ENCODE measurements around the gene RPS6KA2.

DNA sequence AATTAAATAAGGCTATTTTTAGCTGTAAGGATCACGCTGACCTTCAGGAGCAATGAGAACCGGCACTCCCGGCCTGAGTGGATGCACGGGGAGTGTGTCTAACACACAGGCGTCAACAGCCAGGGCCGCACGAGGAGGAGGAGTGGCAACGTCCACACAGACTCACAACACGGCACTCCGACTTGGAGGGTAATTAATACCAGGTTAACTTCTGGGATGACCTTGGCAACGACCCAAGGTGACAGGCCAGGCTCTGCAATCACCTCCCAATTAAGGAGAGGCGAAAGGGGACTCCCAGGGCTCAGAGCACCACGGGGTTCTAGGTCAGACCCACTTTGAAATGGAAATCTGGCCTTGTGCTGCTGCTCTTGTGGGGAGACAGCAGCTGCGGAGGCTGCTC lies 124.6 kb downstream of the RPS6KA2 start:
- TF ChIP-seq, protein P1, sequence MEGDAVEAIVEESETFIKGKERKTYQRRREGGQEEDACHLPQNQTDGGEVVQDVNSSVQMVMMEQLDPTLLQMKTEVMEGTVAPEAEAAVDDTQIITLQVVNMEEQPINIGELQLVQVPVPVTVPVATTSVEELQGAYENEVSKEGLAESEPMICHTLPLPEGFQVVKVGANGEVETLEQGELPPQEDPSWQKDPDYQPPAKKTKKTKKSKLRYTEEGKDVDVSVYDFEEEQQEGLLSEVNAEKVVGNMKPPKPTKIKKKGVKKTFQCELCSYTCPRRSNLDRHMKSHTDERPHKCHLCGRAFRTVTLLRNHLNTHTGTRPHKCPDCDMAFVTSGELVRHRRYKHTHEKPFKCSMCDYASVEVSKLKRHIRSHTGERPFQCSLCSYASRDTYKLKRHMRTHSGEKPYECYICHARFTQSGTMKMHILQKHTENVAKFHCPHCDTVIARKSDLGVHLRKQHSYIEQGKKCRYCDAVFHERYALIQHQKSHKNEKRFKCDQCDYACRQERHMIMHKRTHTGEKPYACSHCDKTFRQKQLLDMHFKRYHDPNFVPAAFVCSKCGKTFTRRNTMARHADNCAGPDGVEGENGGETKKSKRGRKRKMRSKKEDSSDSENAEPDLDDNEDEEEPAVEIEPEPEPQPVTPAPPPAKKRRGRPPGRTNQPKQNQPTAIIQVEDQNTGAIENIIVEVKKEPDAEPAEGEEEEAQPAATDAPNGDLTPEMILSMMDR (IDR thresholded peaks at IDR 0.05) = no peak
- TF ChIP-seq POLR2AphosphoS5 (IDR thresholded peaks at IDR 0.05) = no peak

All from gastroesophageal sphincter (tissue), 3 donors.